Mucosa of descending colon (tissue), 3 donors: ENCODE measurements around the gene TFE3. TPM values are rescaled to one million over a fixed set of nuclear protein-coding genes. Genes with fewer than 3 reads are reported as not detected.

Source experiments
- ATAC-seq: fragments of 200-7000 bp; cut with Tn5 transposase; one replicate; pipeline ENCODE4 v1.9.1; 2020; ENCODE audit warnings: mild to moderate bottlenecking, moderate library complexity
- DNase-seq, 3 donors: peaks; one replicate each; pipeline ENCODE4 v3.0.0-alpha.2; 2020
- H3K36me3 ChIP-seq: fragments of 200-600 bp; one replicate; pipeline ENCODE4 v1.8.0; 2021; ENCODE audit warnings: low read depth, mild to moderate bottlenecking
- H3K4me1 ChIP-seq: fragments of 200-600 bp; one replicate; pipeline ENCODE4 v1.8.0; 2021; ENCODE audit warnings: low read depth, mild to moderate bottlenecking
- H3K4me3 ChIP-seq: fragments of 200-600 bp; one replicate; pipeline ENCODE4 v1.8.0; 2021; ENCODE audit warnings: mild to moderate bottlenecking
- H3K9me3 ChIP-seq: fragments of 200-600 bp; one replicate; pipeline ENCODE4 v1.8.0; 2021; ENCODE audit warnings: mild to moderate bottlenecking
- CTCF ChIP-seq: fragments of 200-600 bp; IDR thresholded peaks from one replicate; pipeline ENCODE4 v1.8.0; 2022; ENCODE audit warnings: antibody characterized with exemption, mild to moderate bottlenecking
- intact Hi-C, 2 donors: fragments of 100-400 bp; cut with DNase I in 1 of 2; cut with micrococcal nuclease in 1 of 2; formaldehyde crosslinking; loops; one replicate each; pipeline versions ENCODE4 v1.11.0 to v1.11.1; 2022; cut with DNase I, micrococcal nuclease
- total RNA-seq, 3 donors: library from RNA; stranded (reverse); fragmentation: NEBNext Ultra II Directional in 2 of 3; extraction: Animal tissue kit (Norgen Biotek cat#: 25700) in 2 of 3; gene quantifications; one replicate each; pipeline versions ENCODE4 v1.2.1 to v1.2.4, GENCODE V29; 2021 to 2023
- donor health status: DM: no; HTN: no; CAD: no; lungs with moderate emphysema.
- donor health status: DM: no; HTN: no; CAD: no.
- donor health status: DM: no; HTN: yes; CAD: no.

The TFE3 gene
- total RNA-seq, 3 donors from 2014 or later = 26.6 to 46.6 (median 28.1) TPM

- Histone ChIP-seq H3K9me3 (no peaks in the 10 kb centered on the region), H3K36me3 (no peaks in the 10 kb centered on the region), H3K4me1 (no peaks in the 10 kb centered on the region), H3K4me3 (peak overlapping the region; percentile 17)
- intact Hi-C loops = no loop called here
- no peak for TF ChIP-seq CTCF
- ATAC-seq (peak; percentile 62), DNase-seq (peak in 2 of 3 donors; percentile 49 to 51)
Observed at GRCh38 chrX:49059681-49060085, 16.5 kb upstream of the TFE3 start.

GRCh38 chrX:49059201-49059600 is 16.0 kb upstream of the TFE3 start:
- no peaks in the 10 kb centered on the region for H3K4me1 ChIP-seq
- H3K4me3 ChIP-seq = peak overlapping the region; percentile 17
- no peaks in the 10 kb centered on the region for H3K9me3 ChIP-seq
- intact Hi-C loops = no loop called here
- TF ChIP-seq CTCF = no peak
- ATAC-seq = peak; percentile 39
- DNase-seq = peak in 1 of 3 donors; percentile 39
- no peaks in the 10 kb centered on the region for H3K36me3 ChIP-seq

- ATAC-seq = peak; percentile 90
- peak within 1 kb of the TSS; percentile 17 for H3K4me3 ChIP-seq
- DNase-seq = peak in 2 of 3 donors; percentile 62 to 67
Observed at GRCh38 chrX:49058794-49059193, 15.6 kb upstream of the TFE3 start, which contains the start of gene CCDC120. CCDC120 (plus strand) TSS chrX:49058999; CDS start chrX:49062042, 3,043 bp downstream.

GRCh38 chrX:49054073-49054762 is 11.1 kb upstream of the TFE3 start:
- no peak for DNase-seq
- no peak for ATAC-seq
- Histone ChIP-seq H3K4me1 (no peaks in the 10 kb centered on the region), H3K36me3 (no peaks in the 10 kb centered on the region), H3K9me3 (no peaks in the 10 kb centered on the region), H3K4me3 (no peak overlapping the region)
- TF ChIP-seq CTCF = no peak
- intact Hi-C loops = no loop called here

More at GRCh38 chrX:49058794-49059193, 15.6 kb upstream of the TFE3 start, which contains the start of gene CCDC120:
- Histone ChIP-seq H3K4me1 (no peaks in the 10 kb centered on the region), H3K36me3 (no peaks in the 10 kb centered on the region), H3K9me3 (no peaks in the 10 kb centered on the region)
- intact Hi-C loops = no loop called here
- no peak for TF ChIP-seq CTCF

GRCh38 chrX:49053223-49054072 is 10.3 kb upstream of the TFE3 start:
- Histone ChIP-seq H3K9me3 (no peaks in the 10 kb centered on the region), H3K4me1 (no peaks in the 10 kb centered on the region), H3K36me3 (no peaks in the 10 kb centered on the region), H3K4me3 (peak overlapping the region; percentile 38)
- intact Hi-C loops = no loop called here
- ATAC-seq (peak; percentile 84), DNase-seq (peak; percentile 51 to 75 (median 69))
- no peak for TF ChIP-seq CTCF
